GM18517 (cell line): Measurements from ENCODE around the gene ADCY4.
A peak's percentile ranks its signal among the peaks of the same experiment; 100 is the strongest.

ENCODE experiments used
- ATAC-seq: cut with Tn5 transposase; IDR thresholded peaks from one replicate; pipeline ENCODE4 v1.9.1; 2021; ENCODE audit warnings: mild to moderate bottlenecking, moderate library complexity; ENCODE audit not compliant: unreplicated experiment

ADCY4 gene

GRCh38 chr14:24300326-24300980, 34.4 kb downstream of the ADCY4 start:
- no peak for ATAC-seq

- peak; percentile 64 for ATAC-seq
Measured at GRCh38 chr14:24299255-24300191, 35.3 kb downstream of the ADCY4 start, which contains the start of the genes DHRS1 and NOP9. DHRS1 (minus strand) TSS chr14:24299780; CDS start chr14:24299106, 674 bp downstream. NOP9 (plus strand) TSS chr14:24299850; CDS start chr14:24299955, 105 bp downstream.

GRCh38 chr14:24298892-24299254, 36.0 kb downstream of the ADCY4 start:
- ATAC-seq: no peak

- ATAC-seq: peak; percentile 23
Measured at GRCh38 chr14:24297190-24297964, 37.5 kb downstream of the ADCY4 start.

- ATAC-seq: peak; percentile 52
Measured at GRCh38 chr14:24296341-24297157, 38.3 kb downstream of the ADCY4 start.

- no peak for ATAC-seq
Measured at GRCh38 chr14:24293525-24293924, 41.3 kb downstream of the ADCY4 start.

GRCh38 chr14:24292118-24292807, 42.6 kb downstream of the ADCY4 start:
- ATAC-seq: no peak

GRCh38 chr14:24291446-24292117, 43.3 kb downstream of the ADCY4 start:
- ATAC-seq: no peak

- ATAC-seq: no peak
Measured at GRCh38 chr14:24290746-24291145, 44.1 kb downstream of the ADCY4 start.

- ATAC-seq: no peak
Measured at GRCh38 chr14:24289649-24290280, 45.1 kb downstream of the ADCY4 start.

- no peak for ATAC-seq
Measured at GRCh38 chr14:24286996-24287395, 47.9 kb downstream of the ADCY4 start.

- ATAC-seq: no peak
Measured at GRCh38 chr14:24285351-24285750, 49.5 kb downstream of the ADCY4 start.

- ATAC-seq: no peak
Measured at GRCh38 chr14:24284501-24285035, 50.3 kb downstream of the ADCY4 start.

- ATAC-seq: no peak
Measured at GRCh38 chr14:24283796-24284460, 50.9 kb downstream of the ADCY4 start.

GRCh38 chr14:24282736-24283135, 52.1 kb downstream of the ADCY4 start:
- ATAC-seq: no peak

- ATAC-seq: no peak
Measured at GRCh38 chr14:24281636-24282035, 53.2 kb downstream of the ADCY4 start.

GRCh38 chr14:24280797-24281460, 53.9 kb downstream of the ADCY4 start:
- ATAC-seq: no peak
